Panc1 (cell line): ENCODE measurements around the gene TCHHL1. TPM values are rescaled to one million over a fixed set of nuclear protein-coding genes. Genes with fewer than 3 reads are reported as not detected.

ENCODE experiments used
- ATAC-seq: fragments of 200-7000 bp; cut with Tn5 transposase; 2 replicates; pipeline ENCODE4 v1.9.1; 2020; ENCODE audit warnings: mild to moderate bottlenecking, moderate library complexity
- BruUV-seq: library from RNA; stranded (reverse); fragments of 400-500 nt; replicated peaks from 2 replicates; lab custom pipeline; 2021; lab: Mats Ljungman, UMichigan
- CTCF ChIA-PET: fragments of 300-600 bp; sonication (Branson Sonifier 250); formaldehyde crosslinking; loops from one replicate; lab custom pipeline; 2022; ENCODE audit warnings: antibody characterized with exemption; lab: Charles Lee
- POLR2A ChIA-PET: fragments of 300-600 bp; sonication (Branson Sonifier 250); formaldehyde crosslinking; loops from one replicate; lab custom pipeline; 2022; ENCODE audit warnings: antibody characterized with exemption; lab: Charles Lee
- DNase-seq: peaks from one replicate; pipeline ENCODE4 v3.0.0-alpha.2; 2010; ENCODE audit warnings: low read depth, low spot score
- H3K27ac ChIP-seq: 2 replicates; pipeline ENCODE4 v1.5.1; 2011; ENCODE audit warnings: mild to moderate bottlenecking, low read length, inconsistent platforms
- H3K27me3 ChIP-seq: fragments of 200-500 bp; sonication (Bioruptor generic); 2 replicates; pipeline ENCODE4 v1.6.0; 2014; ENCODE audit warnings: low read length, inconsistent platforms; ENCODE audit not compliant: control insufficient read depth, insufficient read depth
- H3K36me3 ChIP-seq: fragments of 200-500 bp; sonication (Bioruptor generic); 2 replicates; pipeline ENCODE4 v1.5.1; 2014; ENCODE audit warnings: inconsistent platforms, mild to moderate bottlenecking, low read length, moderate library complexity; ENCODE audit not compliant: control insufficient read depth, insufficient read depth
- H3K4me1 ChIP-seq: 2 replicates; pipeline ENCODE4 v1.5.1; 2011; ENCODE audit warnings: inconsistent platforms, mild to moderate bottlenecking, low read length, moderate library complexity; ENCODE audit not compliant: control insufficient read depth, insufficient read depth
- H3K4me3 ChIP-seq, 2 experiments: 2 replicates each; pipeline ENCODE4 v1.5.1; 2011 to 2012; ENCODE audit warnings: low read depth in 2 of 2, low read length in 2 of 2, mild to moderate bottlenecking in 2 of 2, inconsistent platforms in 1 of 2, moderate library complexity in 1 of 2
- H3K9me3 ChIP-seq: fragments of 200-500 bp; sonication (Bioruptor generic); 2 replicates; pipeline ENCODE4 v1.5.1; 2014; ENCODE audit warnings: low read depth, mild to moderate bottlenecking, inconsistent platforms, low read length, moderate library complexity; ENCODE audit not compliant: control insufficient read depth, insufficient read depth
- CTCF ChIP-seq: fragments of 450-650 bp; IDR thresholded peaks from 2 replicates; pipeline ENCODE4 v1.5.1; 2017; ENCODE audit warnings: mild to moderate bottlenecking
- POLR2AphosphoS5 ChIP-seq: IDR thresholded peaks from 2 replicates; pipeline ENCODE4 v1.6.1; 2012; ENCODE audit warnings: mild to moderate bottlenecking, low read depth, low read length, moderate library complexity
- SIN3A ChIP-seq: IDR thresholded peaks from 2 replicates; pipeline ENCODE4 v1.6.1; 2012; ENCODE audit warnings: low read depth, mild to moderate bottlenecking, low read length, moderate library complexity, borderline replicate concordance; ENCODE audit not compliant: insufficient read depth
- TCF7L2 ChIP-seq: IDR thresholded peaks from 2 replicates; pipeline ENCODE4 v1.6.1; 2011; ENCODE audit warnings: mild to moderate bottlenecking, low read depth, low read length, inconsistent platforms
- in situ Hi-C: cut with HindIII; loops from 2 replicates; pipeline ENCODE4 v1.10.0; 2016; ENCODE audit warnings: low sequenced_read_pairs, low pct_unique_long_range_greater_than_20kb
- intact Hi-C: fragments of 100-400 bp; cut with micrococcal nuclease; formaldehyde crosslinking; loops from one replicate; pipeline ENCODE4 v1.10.0; 2022; ENCODE audit not compliant: unreplicated experiment
- total RNA-seq: library from RNA; stranded (reverse); gene quantifications from one replicate; pipeline ENCODE4 v1.2.1, GENCODE V29; 2021; ENCODE audit not compliant: unreplicated experiment
- TF ChIP-seq, protein P1 (sequence below), 2 experiments: IDR thresholded peaks; 2 replicates each; pipeline ENCODE4 v1.6.1; 2011 to 2012; ENCODE audit warnings: low read depth in 2 of 2, control low read depth in 1 of 2, low read length in 1 of 2, mild to moderate bottlenecking in 1 of 2, moderate library complexity in 1 of 2; ENCODE audit not compliant: insufficient read depth in 1 of 2

The TCHHL1 gene
- total RNA-seq, 1 experiment from 2014 or later: not detected

- DNase-seq (no peak), ATAC-seq (no peak)
- in situ Hi-C loops (no loop called here), intact Hi-C loops (no loop called here)
- TF ChIP-seq SIN3A (no peak), POLR2AphosphoS5 (no peak), TCF7L2 (no peak), CTCF (no peak)
- TF ChIP-seq, protein P1, sequence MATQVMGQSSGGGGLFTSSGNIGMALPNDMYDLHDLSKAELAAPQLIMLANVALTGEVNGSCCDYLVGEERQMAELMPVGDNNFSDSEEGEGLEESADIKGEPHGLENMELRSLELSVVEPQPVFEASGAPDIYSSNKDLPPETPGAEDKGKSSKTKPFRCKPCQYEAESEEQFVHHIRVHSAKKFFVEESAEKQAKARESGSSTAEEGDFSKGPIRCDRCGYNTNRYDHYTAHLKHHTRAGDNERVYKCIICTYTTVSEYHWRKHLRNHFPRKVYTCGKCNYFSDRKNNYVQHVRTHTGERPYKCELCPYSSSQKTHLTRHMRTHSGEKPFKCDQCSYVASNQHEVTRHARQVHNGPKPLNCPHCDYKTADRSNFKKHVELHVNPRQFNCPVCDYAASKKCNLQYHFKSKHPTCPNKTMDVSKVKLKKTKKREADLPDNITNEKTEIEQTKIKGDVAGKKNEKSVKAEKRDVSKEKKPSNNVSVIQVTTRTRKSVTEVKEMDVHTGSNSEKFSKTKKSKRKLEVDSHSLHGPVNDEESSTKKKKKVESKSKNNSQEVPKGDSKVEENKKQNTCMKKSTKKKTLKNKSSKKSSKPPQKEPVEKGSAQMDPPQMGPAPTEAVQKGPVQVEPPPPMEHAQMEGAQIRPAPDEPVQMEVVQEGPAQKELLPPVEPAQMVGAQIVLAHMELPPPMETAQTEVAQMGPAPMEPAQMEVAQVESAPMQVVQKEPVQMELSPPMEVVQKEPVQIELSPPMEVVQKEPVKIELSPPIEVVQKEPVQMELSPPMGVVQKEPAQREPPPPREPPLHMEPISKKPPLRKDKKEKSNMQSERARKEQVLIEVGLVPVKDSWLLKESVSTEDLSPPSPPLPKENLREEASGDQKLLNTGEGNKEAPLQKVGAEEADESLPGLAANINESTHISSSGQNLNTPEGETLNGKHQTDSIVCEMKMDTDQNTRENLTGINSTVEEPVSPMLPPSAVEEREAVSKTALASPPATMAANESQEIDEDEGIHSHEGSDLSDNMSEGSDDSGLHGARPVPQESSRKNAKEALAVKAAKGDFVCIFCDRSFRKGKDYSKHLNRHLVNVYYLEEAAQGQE (IDR thresholded peaks at IDR 0.05; ENCODE audit: insufficient read depth in 1 of 2, low read depth in 2 of 2, low read length in 1 of 2): no peak
- Histone ChIP-seq H3K36me3 (no peaks in the 10 kb centered on the region), H3K9me3 (no peaks in the 10 kb centered on the region), H3K27me3 (peaks cover 13% of the 10 kb centered on the region), H3K4me1 (no peaks in the 10 kb centered on the region), H3K27ac (no peak overlapping the region), H3K4me3 (no peak overlapping the region)
- BruUV-seq: no TSS peak
- CTCF ChIA-PET: no interaction called here
- POLR2A ChIA-PET: no interaction called here
Observed at GRCh38 chr1:152104854-152105253, 16.0 kb upstream of the TCHHL1 start.

GRCh38 chr1:152096931-152097330 is 8.1 kb upstream of the TCHHL1 start:
- intact Hi-C loops (no loop called here), in situ Hi-C loops (no loop called here)
- peaks cover 10% of the 10 kb centered on the region; the same call in 1 of the 2 replicates for H3K27me3 ChIP-seq
- POLR2A ChIA-PET: no interaction called here
- CTCF ChIA-PET: no interaction called here
- no peak for TF ChIP-seq POLR2AphosphoS5
- TF ChIP-seq, protein P1 (IDR thresholded peaks at IDR 0.05; ENCODE audit: insufficient read depth in 1 of 2, low read depth in 2 of 2, low read length in 1 of 2): no peak
- ATAC-seq: no peak
- no peak for DNase-seq
- H3K27ac ChIP-seq: no peak overlapping the region
- no peak overlapping the region for H3K4me3 ChIP-seq
- no TSS peak for BruUV-seq
- H3K9me3 ChIP-seq: no peaks in the 10 kb centered on the region
- no peaks in the 10 kb centered on the region for H3K4me1 ChIP-seq
- no peaks in the 10 kb centered on the region for H3K36me3 ChIP-seq
